Ramos (cell line): Measurements from ENCODE around the gene EREG.

Experiments
- in situ Hi-C: fragments of 300-500 bp; cut with MboI; formaldehyde crosslinking; loops from one replicate; pipeline ENCODE4 v1.14.3; 2022; ENCODE audit warnings: low sequenced_read_pairs; ENCODE audit not compliant: unreplicated experiment

The EREG gene

DNA sequence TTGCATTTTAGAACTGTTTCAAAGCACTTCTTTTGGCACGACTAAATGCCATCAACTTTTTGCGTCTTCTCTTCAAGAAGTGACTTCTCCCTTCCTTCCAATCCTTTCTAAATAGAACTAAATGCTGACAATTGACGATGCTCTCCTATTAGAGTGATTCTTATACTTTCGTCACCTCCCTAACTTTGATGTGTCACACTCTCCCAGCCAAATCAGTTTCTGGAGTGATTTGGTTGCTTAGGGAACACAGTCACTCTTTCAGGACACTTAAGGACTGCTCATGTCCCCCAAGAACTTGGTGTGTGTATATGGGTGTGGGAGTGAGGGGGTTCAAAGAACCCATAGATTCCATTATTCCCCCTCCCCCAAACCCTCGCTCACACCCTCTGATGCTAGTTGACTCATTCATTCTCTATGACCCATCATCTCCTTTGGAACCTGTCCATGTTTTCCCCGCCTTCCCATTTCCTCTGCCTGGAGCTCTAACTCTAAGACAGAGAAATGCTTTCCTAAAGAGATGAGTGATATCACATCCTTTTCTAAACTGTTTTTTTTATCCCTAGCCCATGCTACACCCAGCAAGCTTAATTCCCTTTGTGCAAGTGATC, 53.2 kb downstream of the EREG start:
- in situ Hi-C loops: no loop called here

DNA sequence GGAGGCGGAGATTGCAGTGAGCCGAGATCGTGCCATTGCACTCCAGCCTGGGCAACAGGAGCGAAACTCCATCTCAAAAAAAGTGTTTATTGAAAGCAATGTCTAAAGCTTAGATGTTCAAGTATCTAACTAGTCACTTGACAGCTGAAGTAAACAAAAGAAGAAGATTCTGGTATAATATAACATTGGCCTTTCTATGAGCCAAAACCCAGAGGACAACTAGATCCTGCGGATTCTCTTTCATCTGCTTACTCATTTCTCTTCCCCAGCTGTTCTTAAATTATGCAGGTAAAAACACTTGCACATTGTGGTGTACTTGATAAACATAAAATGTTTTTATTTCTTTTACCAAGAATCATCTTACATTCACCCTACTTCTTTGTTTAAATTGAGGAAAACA, 55.9 kb downstream of the EREG start:
- in situ Hi-C loops: no loop called here

DNA sequence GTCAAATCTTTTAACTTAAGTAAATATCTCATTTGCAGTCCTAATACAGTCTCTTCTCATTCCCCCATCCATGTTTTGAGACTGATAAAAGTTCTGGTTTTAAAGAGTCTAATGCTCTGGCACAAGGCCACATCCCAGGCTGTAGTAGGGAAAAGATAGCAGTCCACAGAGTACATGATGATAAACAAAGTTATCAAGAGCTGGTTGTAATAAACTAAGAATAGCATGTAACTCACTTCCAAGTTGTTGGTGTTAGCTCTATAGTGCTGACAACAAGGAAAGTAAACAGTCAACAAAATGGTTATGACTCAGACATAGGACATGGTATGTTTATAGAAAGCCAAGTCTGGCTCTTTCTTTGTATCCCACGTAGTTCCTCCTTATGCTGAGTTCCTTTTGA, 58.2 kb downstream of the EREG start:
- in situ Hi-C loops: no loop called here

DNA sequence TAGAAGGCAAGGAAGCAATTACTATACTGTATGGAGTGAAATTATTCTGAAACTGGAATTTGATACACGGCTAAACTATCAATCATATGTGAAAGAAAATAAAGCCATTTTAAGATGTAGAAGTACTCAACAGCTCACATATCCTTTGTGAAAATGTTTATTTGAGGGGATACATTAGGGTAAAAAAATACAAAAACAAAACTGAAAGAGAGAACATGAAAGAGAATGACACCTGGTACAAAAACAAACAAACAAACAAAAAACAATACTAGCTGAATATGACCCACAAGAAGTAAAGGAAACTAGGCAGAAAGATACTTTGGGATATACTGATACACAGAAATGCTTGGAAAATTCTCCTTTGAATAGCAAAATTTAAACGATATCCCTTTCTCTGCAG, 59.2 kb downstream of the EREG start:
- in situ Hi-C loops: no loop called here

DNA sequence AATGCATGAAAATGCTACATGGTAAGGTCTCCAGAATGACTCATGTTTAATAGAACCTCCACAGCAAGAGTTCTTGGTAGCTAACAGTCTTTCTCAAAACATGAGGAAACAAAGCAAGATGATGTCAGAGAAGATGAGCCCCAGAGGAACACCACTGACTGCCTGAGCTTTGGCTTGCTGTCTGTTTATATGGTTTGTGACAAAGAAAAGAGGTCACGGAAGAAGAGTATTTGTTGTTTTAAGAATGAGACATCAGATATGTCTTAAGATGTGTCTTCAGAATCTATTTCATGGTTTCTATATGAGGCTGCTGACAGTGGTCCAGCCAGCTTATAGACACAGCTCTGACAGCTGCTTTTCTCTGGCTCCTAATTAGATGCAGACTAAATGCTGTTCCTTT, 61.2 kb downstream of the EREG start:
- in situ Hi-C loops: no loop called here

DNA sequence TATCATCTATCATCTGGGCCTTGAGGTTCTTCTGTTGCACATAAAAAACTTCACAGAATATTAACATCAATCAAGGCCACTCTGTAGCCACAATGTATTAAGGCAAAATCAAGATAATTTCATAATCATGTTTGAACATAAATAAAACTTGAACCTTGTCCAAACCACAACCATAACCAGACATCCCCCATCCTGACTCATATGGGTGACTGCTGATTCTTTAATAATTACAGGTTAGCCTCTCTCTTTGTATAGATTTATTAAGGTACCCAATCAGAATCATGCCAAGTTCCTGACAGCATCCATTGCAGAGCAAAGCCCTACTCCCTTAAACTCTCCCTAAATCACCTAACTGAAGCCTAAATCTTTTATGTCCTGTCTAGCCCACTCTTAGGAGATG, 63.3 kb downstream of the EREG start:
- in situ Hi-C loops: no loop called here

DNA sequence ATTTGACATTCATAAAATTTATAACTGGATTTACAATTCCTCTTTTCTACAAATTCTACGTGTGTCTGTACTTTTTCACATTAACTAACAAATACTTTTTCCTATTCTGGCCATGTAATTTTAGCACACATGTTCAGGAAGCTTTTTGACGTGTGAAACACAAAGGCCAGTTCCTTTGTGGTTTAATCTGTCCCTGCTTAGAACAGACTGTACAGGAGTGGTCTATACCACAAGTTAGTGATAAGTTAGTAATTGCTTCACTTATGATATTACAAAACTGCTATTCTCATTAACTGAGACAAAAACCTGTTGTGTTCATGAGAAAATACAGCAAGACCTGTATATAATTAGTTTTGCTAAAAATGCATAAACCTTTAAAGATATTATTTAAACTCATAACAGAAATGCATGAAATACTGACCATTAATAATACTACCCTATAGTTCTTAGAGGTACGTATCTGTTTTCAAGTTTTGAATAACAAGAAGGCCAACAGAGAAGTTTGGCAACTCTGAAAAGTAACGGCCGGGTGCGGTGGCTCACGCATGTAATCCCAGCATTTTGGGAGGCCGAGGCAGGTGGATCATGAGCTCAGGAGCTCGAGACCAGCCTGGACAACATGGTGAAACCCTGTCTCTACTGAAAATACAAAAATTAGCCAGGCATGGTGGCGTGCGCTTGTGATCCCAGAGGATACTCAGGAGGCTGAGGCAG, 66.3 kb downstream of the EREG start:
- in situ Hi-C loops: no loop called here

DNA sequence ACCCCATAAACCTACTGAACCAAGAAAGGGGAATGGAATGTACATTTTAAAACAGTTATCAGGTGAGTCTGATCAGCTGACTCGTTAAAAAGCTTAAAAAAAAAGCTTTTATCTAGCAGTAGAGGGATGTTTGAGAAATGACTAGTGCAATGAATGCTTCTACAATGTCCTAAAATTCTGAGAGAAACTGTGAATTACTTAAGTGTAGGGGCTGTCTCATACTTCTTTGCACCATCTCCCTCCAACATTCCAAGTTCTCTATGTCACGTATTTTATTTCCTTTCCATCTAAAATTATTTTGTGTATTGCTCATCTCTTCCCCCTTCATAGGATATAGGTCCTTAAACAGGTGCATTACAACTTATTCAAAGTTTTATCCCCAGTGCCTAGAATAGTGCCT, 68.1 kb downstream of the EREG start:
- in situ Hi-C loops: no loop called here

DNA sequence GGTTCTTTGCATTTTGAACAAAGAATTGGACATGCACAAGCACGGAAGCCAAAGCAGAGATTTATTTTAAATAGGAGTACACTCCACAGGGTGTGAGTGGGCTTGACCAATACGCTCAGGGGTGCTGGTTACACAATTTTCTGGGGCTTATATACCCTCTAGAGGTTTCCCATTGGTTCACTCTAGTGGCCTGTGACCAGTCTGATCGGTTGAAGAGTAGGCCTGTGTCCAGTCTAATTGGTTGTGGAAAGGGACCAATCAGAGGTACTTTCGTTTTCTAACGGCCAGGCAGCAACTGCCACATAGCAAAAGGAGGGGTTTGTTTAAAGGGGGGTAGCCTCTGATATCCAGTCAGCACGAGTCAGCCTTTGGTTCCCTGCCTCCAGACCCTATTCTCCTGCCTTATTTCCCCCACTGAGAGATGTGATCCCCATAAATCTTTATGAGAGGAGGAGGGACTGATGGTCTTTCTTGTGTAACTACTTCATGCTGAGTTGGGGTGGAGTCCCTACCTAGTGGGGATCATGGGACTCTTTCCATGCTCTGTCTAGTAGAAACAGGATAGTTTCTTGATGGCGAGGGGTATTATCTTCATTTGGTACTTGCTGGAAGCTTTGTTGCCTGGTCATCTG, 68.7 kb downstream of the EREG start:
- in situ Hi-C loops: no loop called here

DNA sequence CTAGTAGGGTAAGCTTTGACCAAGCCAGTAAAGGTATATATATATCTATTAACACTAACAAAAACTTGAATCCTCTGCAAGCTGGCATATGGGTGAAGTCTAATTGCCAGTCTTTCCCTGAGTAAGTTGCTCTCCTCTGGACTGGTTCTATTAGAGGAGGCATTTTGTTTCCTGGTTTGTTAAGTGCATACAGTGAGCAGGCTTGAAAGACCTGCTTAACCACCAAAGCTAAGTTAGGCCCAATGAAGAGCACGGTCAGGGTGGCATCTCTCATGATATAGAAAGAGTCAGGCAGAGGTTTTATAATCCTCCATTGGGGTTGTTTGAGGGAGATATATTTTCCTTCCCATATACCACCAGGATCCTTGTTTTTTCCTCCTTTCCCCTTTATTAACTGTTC, 70.4 kb downstream of the EREG start:
- in situ Hi-C loops: no loop called here

DNA sequence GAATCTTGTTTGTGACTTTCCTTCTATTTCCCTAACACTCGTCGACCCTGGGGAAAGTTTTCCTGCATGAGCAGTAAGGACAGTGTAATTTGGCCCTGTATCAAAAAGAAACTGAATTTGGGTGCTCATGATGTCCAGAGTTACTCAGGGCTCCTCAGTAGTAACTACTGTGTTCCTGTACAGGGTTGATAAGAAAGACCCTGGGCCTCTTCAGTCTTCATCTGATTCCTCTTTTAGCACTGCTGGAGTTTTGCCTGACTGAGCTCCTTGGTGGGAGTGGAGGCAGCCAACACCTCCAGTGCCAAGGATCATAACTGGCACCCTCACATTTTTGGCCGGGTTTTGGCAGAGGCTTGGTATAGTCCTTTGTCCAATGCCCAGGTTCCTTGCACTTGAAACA, 72.9 kb downstream of the EREG start:
- in situ Hi-C loops: no loop called here
